ENCODE measurements around the gene ZNF300.
"Not testable (repeated sequence)": the region's sequence is repeated elsewhere in the genome, so short reads cannot be mapped to it uniquely, and the experiment has no call there.

- TF ChIP-seq CTCF (IDR thresholded peaks at IDR 0.05 in 2 of 3, conservative IDR thresholded peaks at IDR 0.05 in 1 of 3; ENCODE audit: control insufficient read depth in 2 of 3, extremely low read depth in 1 of 3, insufficient read depth in 1 of 3, low read depth in 3 of 3, low read length in 3 of 3); HDAC2 (IDR thresholded peaks at IDR 0.05); SREBF1 (IDR thresholded peaks at IDR 0.05; ENCODE audit: low read length); MYB (IDR thresholded peaks at IDR 0.05; ENCODE audit: borderline replicate concordance, low read depth, low read length): not testable (repeated sequence)
These were observed 58.5 kb downstream of the ZNF300 start, which contains the start of gene IRGM for GRCh38 chr5:150846308-150846653.
